Ishikawa (cell line): ENCODE measurements around the gene RABEP2.

Source experiments
- CEBPB ChIP-seq: IDR thresholded peaks from 2 replicates; pipeline ENCODE4 v1.6.1; 2012
- CREB1 ChIP-seq: IDR thresholded peaks from 2 replicates; pipeline ENCODE4 v1.6.1; 2012; ENCODE audit warnings: low read depth
- EGR1 ChIP-seq: IDR thresholded peaks from 2 replicates; pipeline ENCODE4 v1.6.1; 2012
- EP300 ChIP-seq: IDR thresholded peaks from 2 replicates; pipeline ENCODE4 v1.6.1; 2012; ENCODE audit warnings: borderline replicate concordance
- FOXM1 ChIP-seq: IDR thresholded peaks from 2 replicates; pipeline ENCODE4 v1.6.1; 2012; ENCODE audit warnings: low read depth, borderline replicate concordance
- NFIC ChIP-seq: IDR thresholded peaks from 2 replicates; pipeline ENCODE4 v1.6.1; 2012
- RAD21 ChIP-seq: IDR thresholded peaks from 2 replicates; pipeline ENCODE4 v1.6.1; 2012; ENCODE audit warnings: low read depth
- REST ChIP-seq: IDR thresholded peaks from 2 replicates; pipeline ENCODE4 v1.6.1; 2012; ENCODE audit warnings: low read depth, mild to moderate bottlenecking
- TAF1 ChIP-seq: IDR thresholded peaks from 2 replicates; pipeline ENCODE4 v1.6.1; 2012; ENCODE audit warnings: low read depth, mild to moderate bottlenecking
- TCF12 ChIP-seq: IDR thresholded peaks from 2 replicates; pipeline ENCODE4 v1.6.1; 2012; ENCODE audit warnings: low read depth
- TEAD4 ChIP-seq: IDR thresholded peaks from 2 replicates; pipeline ENCODE4 v1.6.1; 2012
- YY1 ChIP-seq: IDR thresholded peaks from 2 replicates; pipeline ENCODE4 v1.6.1; 2012; ENCODE audit warnings: low read depth
- ZBTB7A ChIP-seq: IDR thresholded peaks from 2 replicates; pipeline ENCODE4 v1.6.1; 2012; ENCODE audit warnings: low read depth
- TF ChIP-seq, protein P1 (sequence below): IDR thresholded peaks from 2 replicates; pipeline ENCODE4 v1.6.1; 2012
- TF ChIP-seq, protein P2 (sequence below): IDR thresholded peaks from 2 replicates; pipeline ENCODE4 v1.6.1; 2012

RABEP2 gene

DNA sequence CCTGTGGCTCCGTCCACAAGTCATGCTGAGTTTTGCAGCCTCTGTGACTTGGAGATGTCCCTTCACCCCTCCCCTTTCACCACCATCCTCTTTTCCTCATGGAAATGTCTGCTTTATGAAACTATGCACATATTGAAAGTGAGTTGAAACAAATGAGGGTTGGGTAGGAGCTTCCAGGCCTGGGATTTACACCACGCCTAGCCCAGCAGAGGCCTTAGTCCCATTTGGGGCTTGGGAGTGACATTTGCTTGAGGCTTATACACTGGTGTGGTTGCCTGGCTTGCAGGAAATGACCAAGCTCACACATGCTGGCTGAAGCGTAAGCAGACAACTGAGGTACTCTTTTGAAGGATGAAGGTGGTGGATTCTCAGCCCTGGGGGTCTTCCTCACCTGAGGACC lies 39.0 kb upstream of the RABEP2 start:
- no peak for TF ChIP-seq RAD21
- TF ChIP-seq EGR1 = no peak
- TF ChIP-seq, protein P1, sequence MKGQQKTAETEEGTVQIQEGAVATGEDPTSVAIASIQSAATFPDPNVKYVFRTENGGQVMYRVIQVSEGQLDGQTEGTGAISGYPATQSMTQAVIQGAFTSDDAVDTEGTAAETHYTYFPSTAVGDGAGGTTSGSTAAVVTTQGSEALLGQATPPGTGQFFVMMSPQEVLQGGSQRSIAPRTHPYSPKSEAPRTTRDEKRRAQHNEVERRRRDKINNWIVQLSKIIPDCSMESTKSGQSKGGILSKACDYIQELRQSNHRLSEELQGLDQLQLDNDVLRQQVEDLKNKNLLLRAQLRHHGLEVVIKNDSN = no peak
- TF ChIP-seq NFIC = no peak
- no peak for TF ChIP-seq ZBTB7A
- TF ChIP-seq TAF1 = no peak
- no peak for TF ChIP-seq CEBPB
- no peak for TF ChIP-seq CREB1
- no peak for TF ChIP-seq YY1
- TF ChIP-seq EP300 = no peak
- no peak for TF ChIP-seq TCF12
- no peak for TF ChIP-seq FOXM1
- TF ChIP-seq, protein P2, sequence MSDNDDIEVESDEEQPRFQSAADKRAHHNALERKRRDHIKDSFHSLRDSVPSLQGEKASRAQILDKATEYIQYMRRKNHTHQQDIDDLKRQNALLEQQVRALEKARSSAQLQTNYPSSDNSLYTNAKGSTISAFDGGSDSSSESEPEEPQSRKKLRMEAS = no peak
- TF ChIP-seq TEAD4 = no peak
- TF ChIP-seq REST = no peak

- TF ChIP-seq ZBTB7A (no peak), TCF12 (no peak), EP300 (no peak), TEAD4 (no peak), FOXM1 (no peak), REST (no peak), RAD21 (no peak), EGR1 (no peak), CREB1 (no peak), NFIC (no peak), YY1 (no peak), TAF1 (no peak)
Measured at GRCh38 chr16:28958836-28959235, 33.8 kb upstream of the RABEP2 start.

- TF ChIP-seq CEBPB = no peak
- no peak for TF ChIP-seq TAF1
- TF ChIP-seq RAD21 = no peak
- no peak for TF ChIP-seq FOXM1
- TF ChIP-seq EP300 = no peak
- TF ChIP-seq, protein P2 = no peak
- TF ChIP-seq, protein P1 = no peak
- TF ChIP-seq YY1 = no peak
- TF ChIP-seq ZBTB7A = no peak
- no peak for TF ChIP-seq CREB1
- no peak for TF ChIP-seq EGR1
- no peak for TF ChIP-seq REST
- TF ChIP-seq TEAD4 = no peak
- TF ChIP-seq TCF12 = no peak
- TF ChIP-seq NFIC = no peak
Measured at GRCh38 chr16:28958216-28958615, 33.2 kb upstream of the RABEP2 start.

GRCh38 chr16:28951410-28951943 lies 26.4 kb upstream of the RABEP2 start:
- no peak for TF ChIP-seq RAD21
- TF ChIP-seq EP300 = no peak
- no peak for TF ChIP-seq TAF1
- no peak for TF ChIP-seq FOXM1
- no peak for TF ChIP-seq YY1
- TF ChIP-seq CREB1 = no peak
- no peak for TF ChIP-seq ZBTB7A
- TF ChIP-seq, protein P2 = no peak
- no peak for TF ChIP-seq TCF12
- no peak for TF ChIP-seq REST
- no peak for TF ChIP-seq NFIC
- no peak for TF ChIP-seq TEAD4
- TF ChIP-seq, protein P1 = no peak
